PC-9 (cell line): ENCODE results near the gene SIGLEC12.

ENCODE experiments used
- EZH2 ChIP-seq: fragments of 200-600 bp; sonication (generic); IDR thresholded peaks from 2 replicates; pipeline ENCODE4 v1.8.0; 2017; ENCODE audit warnings: antibody characterized with exemption, low read depth
- TF ChIP-seq, protein P1 (sequence below): fragments of 200-600 bp; sonication (generic); conservative IDR thresholded peaks from 2 replicates; pipeline ENCODE4 v1.6.1; 2017; ENCODE audit warnings: mixed run types, antibody characterized with exemption, mild to moderate bottlenecking, moderate library complexity

DNA sequence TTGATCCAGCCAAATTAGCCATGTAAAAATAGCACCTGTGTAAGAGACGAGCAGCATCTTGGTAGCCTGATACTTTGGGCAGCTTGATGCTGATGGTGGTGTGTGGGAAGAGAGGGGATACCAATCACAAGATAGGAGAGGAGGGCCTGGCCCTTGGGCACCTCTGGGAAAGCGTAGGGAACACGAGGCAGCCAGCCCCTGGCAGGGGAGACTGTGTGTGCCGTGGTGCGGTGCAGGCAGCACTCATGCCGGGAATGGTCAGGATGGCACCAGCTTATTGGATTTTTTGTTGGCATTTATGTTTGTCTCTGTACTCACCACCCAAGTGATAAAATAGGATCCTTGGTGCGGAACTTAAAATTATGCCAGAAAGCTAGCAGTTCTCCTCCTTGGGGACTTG, 53.6 kb downstream of the SIGLEC12 start:
- TF ChIP-seq, protein P1, sequence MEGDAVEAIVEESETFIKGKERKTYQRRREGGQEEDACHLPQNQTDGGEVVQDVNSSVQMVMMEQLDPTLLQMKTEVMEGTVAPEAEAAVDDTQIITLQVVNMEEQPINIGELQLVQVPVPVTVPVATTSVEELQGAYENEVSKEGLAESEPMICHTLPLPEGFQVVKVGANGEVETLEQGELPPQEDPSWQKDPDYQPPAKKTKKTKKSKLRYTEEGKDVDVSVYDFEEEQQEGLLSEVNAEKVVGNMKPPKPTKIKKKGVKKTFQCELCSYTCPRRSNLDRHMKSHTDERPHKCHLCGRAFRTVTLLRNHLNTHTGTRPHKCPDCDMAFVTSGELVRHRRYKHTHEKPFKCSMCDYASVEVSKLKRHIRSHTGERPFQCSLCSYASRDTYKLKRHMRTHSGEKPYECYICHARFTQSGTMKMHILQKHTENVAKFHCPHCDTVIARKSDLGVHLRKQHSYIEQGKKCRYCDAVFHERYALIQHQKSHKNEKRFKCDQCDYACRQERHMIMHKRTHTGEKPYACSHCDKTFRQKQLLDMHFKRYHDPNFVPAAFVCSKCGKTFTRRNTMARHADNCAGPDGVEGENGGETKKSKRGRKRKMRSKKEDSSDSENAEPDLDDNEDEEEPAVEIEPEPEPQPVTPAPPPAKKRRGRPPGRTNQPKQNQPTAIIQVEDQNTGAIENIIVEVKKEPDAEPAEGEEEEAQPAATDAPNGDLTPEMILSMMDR: no peak
- no peak for TF ChIP-seq EZH2
